Stimulated activated naive CD8-positive, alpha-beta T cell treated with anti-CD3 and anti-CD28 coated beads, Interleukin-15, amount 100 ng/mL, for 72 hours (primary cell): Measurements from ENCODE around the gene CARD8.
A peak's percentile ranks its signal among the peaks of the same experiment; 100 is the strongest.

Experiments
- ATAC-seq: fragments of 150-1000 bp; cut with Tn5 transposase; 2 replicates; pipeline ENCODE4 v1.10.0; 2021; ENCODE audit warnings: mild to moderate bottlenecking, moderate library complexity
- DNase-seq, 2 donors: peaks; one replicate each; pipeline ENCODE4 v3.0.0; 2021 to 2022
- H3K27ac Mint-ChIP-seq, 2 donors: one replicate each; pipeline ENCODE4 v1.8.0; 2022; ENCODE audit warnings: mild to moderate bottlenecking in 2 of 2, mixed read lengths in 2 of 2, moderate library complexity in 2 of 2
- H3K27me3 Mint-ChIP-seq: one replicate; pipeline ENCODE4 v1.8.0; 2022; ENCODE audit warnings: mixed read lengths
- H3K4me1 Mint-ChIP-seq: one replicate; pipeline ENCODE4 v1.8.0; 2022; ENCODE audit warnings: mild to moderate bottlenecking, mixed read lengths
- H3K4me3 Mint-ChIP-seq, 2 donors: one replicate each; pipeline ENCODE4 v1.8.0; 2022; ENCODE audit warnings: mild to moderate bottlenecking in 2 of 2, mixed read lengths in 2 of 2, moderate library complexity in 1 of 2
- H3K9me3 Mint-ChIP-seq, 2 donors: one replicate each; pipeline ENCODE4 v1.8.0; 2022; ENCODE audit warnings: mixed read lengths in 2 of 2

The CARD8 gene

GRCh38 chr19:48176226-48176625, 79.5 kb downstream of the CARD8 start:
- Mint-ChIP-seq H3K27ac (no peak overlapping the region), H3K27me3 (no peaks in the 10 kb centered on the region), H3K9me3 (peaks cover 2 to 4% of the 10 kb centered on the region in 2 donors), H3K4me1 (peaks cover 24% of the 10 kb centered on the region), H3K4me3 (no peak overlapping the region)
- DNase-seq, result no peak
- ATAC-seq, result no peak

GRCh38 chr19:48175578-48175977, 80.1 kb downstream of the CARD8 start:
- peak overlapping the region in 1 of 2 donors; percentile 25 for H3K27ac Mint-ChIP-seq
- no peak for DNase-seq
- no peaks in the 10 kb centered on the region for H3K9me3 Mint-ChIP-seq
- ATAC-seq, result no peak
- H3K27me3 Mint-ChIP-seq, result no peaks in the 10 kb centered on the region
- peaks cover 28% of the 10 kb centered on the region for H3K4me1 Mint-ChIP-seq
- no peak overlapping the region for H3K4me3 Mint-ChIP-seq

- Mint-ChIP-seq H3K4me1 (peaks cover 30% of the 10 kb centered on the region), H3K4me3 (no peak overlapping the region), H3K27ac (no peak overlapping the region), H3K27me3 (no peaks in the 10 kb centered on the region), H3K9me3 (no peaks in the 10 kb centered on the region)
- DNase-seq, result no peak
- no peak for ATAC-seq
Measured at GRCh38 chr19:48174445-48175030, 81.2 kb downstream of the CARD8 start.

GRCh38 chr19:48171710-48172109, 84.0 kb downstream of the CARD8 start:
- Mint-ChIP-seq H3K27me3 (no peaks in the 10 kb centered on the region), H3K4me1 (peaks cover 55% of the 10 kb centered on the region), H3K9me3 (no peaks in the 10 kb centered on the region), H3K4me3 (peak overlapping the region; percentile 89 to 99), H3K27ac (no peak overlapping the region)
- DNase-seq (no peak), ATAC-seq (no peak)

- peak overlapping the region; percentile 89 to 99 for H3K4me3 Mint-ChIP-seq
- ATAC-seq, result peak; percentile 18
- peak overlapping the region; percentile 65 to 86 for H3K27ac Mint-ChIP-seq
- no peak for DNase-seq
- no peaks in the 10 kb centered on the region for H3K9me3 Mint-ChIP-seq
- no peaks in the 10 kb centered on the region for H3K27me3 Mint-ChIP-seq
- H3K4me1 Mint-ChIP-seq, result peaks cover 55% of the 10 kb centered on the region
Measured at GRCh38 chr19:48170817-48171347, 84.8 kb downstream of the CARD8 start.

GRCh38 chr19:48169939-48170803, 85.5 kb downstream of the CARD8 start, which contains the start of the genes LIG1 and ZSWIM9:
Gene LIG1 (minus strand): TSS chr19:48170344. CDS start chr19:48165566, 4,778 bp downstream.
Gene ZSWIM9 (plus strand): TSS chr19:48170680. CDS start chr19:48171803, 1,123 bp downstream.
- Mint-ChIP-seq H3K9me3 (no peaks in the 10 kb centered on the region), H3K27ac (peak within 1 kb of the TSS; percentile 98), H3K4me1 (peaks cover 49% of the 10 kb centered on the region), H3K27me3 (no peaks in the 10 kb centered on the region), H3K4me3 (peak within 1 kb of the TSS; percentile 89 to 99)
- ATAC-seq (peak; percentile 95), DNase-seq (peak; percentile 93 to 94)

- Mint-ChIP-seq H3K4me1 (peaks cover 47% of the 10 kb centered on the region), H3K4me3 (peak overlapping the region; percentile 89 to 99)
- ATAC-seq, result peak; percentile 15
Measured at GRCh38 chr19:48169578-48169938, 86.2 kb downstream of the CARD8 start.

GRCh38 chr19:48168689-48169088, 87.0 kb downstream of the CARD8 start:
- Mint-ChIP-seq H3K9me3 (no peaks in the 10 kb centered on the region), H3K4me1 (peaks cover 47% of the 10 kb centered on the region), H3K27me3 (no peaks in the 10 kb centered on the region), H3K4me3 (peak overlapping the region in 1 of 2 donors; percentile 99), H3K27ac (no peak overlapping the region)
- no peak for DNase-seq
- no peak for ATAC-seq

More at GRCh38 chr19:48169578-48169938, 86.2 kb downstream of the CARD8 start:
- Mint-ChIP-seq H3K27ac (peak overlapping the region in 1 of 2 donors; percentile 98), H3K27me3 (no peaks in the 10 kb centered on the region), H3K9me3 (no peaks in the 10 kb centered on the region)
- DNase-seq, result peak; percentile 85 to 86

GRCh38 chr19:48158210-48158790, 97.4 kb downstream of the CARD8 start:
- DNase-seq (no peak), ATAC-seq (no peak)
- Mint-ChIP-seq H3K4me1 (no peaks in the 10 kb centered on the region), H3K9me3 (no peaks in the 10 kb centered on the region), H3K27me3 (no peaks in the 10 kb centered on the region), H3K27ac (no peak overlapping the region), H3K4me3 (no peak overlapping the region)
